ENCODE data around the gene PHRF1.

- TF ChIP-seq, protein P1, sequence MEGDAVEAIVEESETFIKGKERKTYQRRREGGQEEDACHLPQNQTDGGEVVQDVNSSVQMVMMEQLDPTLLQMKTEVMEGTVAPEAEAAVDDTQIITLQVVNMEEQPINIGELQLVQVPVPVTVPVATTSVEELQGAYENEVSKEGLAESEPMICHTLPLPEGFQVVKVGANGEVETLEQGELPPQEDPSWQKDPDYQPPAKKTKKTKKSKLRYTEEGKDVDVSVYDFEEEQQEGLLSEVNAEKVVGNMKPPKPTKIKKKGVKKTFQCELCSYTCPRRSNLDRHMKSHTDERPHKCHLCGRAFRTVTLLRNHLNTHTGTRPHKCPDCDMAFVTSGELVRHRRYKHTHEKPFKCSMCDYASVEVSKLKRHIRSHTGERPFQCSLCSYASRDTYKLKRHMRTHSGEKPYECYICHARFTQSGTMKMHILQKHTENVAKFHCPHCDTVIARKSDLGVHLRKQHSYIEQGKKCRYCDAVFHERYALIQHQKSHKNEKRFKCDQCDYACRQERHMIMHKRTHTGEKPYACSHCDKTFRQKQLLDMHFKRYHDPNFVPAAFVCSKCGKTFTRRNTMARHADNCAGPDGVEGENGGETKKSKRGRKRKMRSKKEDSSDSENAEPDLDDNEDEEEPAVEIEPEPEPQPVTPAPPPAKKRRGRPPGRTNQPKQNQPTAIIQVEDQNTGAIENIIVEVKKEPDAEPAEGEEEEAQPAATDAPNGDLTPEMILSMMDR (IDR thresholded peaks at IDR 0.05) = no peak
- no peak for TF ChIP-seq POLR2A (IDR thresholded peaks at IDR 0.05)
Observed at GRCh38 chr11:592918-593317, 16.6 kb downstream of the PHRF1 start.
